ENCODE data around the gene OBSCN. TPM values are rescaled to one million over a fixed set of nuclear protein-coding genes. Genes with fewer than 3 reads are reported as not detected.
"Not testable (repeated sequence)": the region's sequence is repeated elsewhere in the genome, so short reads cannot be mapped to it uniquely, and the experiment has no call there.

OBSCN gene
- total and polyA plus RNA-seq, 2 donors (not counting 1 experiment from before 2014, with no cell fraction given): 10.0 to 63.9 TPM

DNA sequence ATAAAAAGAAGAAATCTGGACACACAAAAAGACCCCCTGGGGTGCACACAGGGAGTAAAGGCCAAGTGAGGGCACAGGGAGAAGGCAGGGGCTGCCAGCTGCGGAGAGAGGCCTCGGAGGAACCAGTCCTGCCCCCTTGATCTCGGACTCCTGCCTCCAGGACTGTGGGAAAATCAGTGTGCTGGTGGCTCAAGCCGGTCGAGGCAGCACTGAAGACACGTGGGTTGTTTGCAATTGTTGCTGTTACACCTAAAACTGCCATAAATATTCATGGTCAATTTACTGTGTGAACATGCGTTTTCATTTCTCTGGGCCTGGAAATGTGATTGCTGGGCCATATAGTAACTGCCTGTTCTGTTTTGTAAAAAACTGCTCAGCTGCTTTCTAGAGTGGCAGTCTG, 23.7 kb upstream of the OBSCN start:
- CTCF ChIA-PET: no interaction called here
- no peak overlapping the region for H3K27ac ChIP-seq (ENCODE audit: low read length in 2 of 2)
- TF ChIP-seq, protein P1, sequence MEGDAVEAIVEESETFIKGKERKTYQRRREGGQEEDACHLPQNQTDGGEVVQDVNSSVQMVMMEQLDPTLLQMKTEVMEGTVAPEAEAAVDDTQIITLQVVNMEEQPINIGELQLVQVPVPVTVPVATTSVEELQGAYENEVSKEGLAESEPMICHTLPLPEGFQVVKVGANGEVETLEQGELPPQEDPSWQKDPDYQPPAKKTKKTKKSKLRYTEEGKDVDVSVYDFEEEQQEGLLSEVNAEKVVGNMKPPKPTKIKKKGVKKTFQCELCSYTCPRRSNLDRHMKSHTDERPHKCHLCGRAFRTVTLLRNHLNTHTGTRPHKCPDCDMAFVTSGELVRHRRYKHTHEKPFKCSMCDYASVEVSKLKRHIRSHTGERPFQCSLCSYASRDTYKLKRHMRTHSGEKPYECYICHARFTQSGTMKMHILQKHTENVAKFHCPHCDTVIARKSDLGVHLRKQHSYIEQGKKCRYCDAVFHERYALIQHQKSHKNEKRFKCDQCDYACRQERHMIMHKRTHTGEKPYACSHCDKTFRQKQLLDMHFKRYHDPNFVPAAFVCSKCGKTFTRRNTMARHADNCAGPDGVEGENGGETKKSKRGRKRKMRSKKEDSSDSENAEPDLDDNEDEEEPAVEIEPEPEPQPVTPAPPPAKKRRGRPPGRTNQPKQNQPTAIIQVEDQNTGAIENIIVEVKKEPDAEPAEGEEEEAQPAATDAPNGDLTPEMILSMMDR (IDR thresholded peaks at IDR 0.05): no peak
- no peak for TF ChIP-seq EZH2 (IDR thresholded peaks at IDR 0.05; ENCODE audit: borderline replicate concordance, insufficient read depth, low read depth, low read length, poor library complexity, severe bottlenecking)
- no peaks in the 10 kb centered on the region for H3K27me3 ChIP-seq (replicated peaks in 1 of 4; ENCODE audit: control extremely low read depth in 1 of 4, control insufficient read depth in 3 of 4, insufficient read depth in 4 of 4, low read length in 3 of 4)
- POLR2A ChIA-PET: no interaction called here
- H3K4me3 ChIP-seq (ENCODE audit: control extremely low read depth in 1 of 5, extremely low read depth in 1 of 5, insufficient read depth in 1 of 5, low read depth in 2 of 5, low read length in 4 of 5): no peak overlapping the region
- ATAC-seq (ENCODE audit: low read depth) (no peak), DNase-seq (no peak)
- Mint-ChIP-seq H3K9me3 (ENCODE audit: insufficient read depth) (no peaks in the 10 kb centered on the region), H3K4me3 (no peak overlapping the region), H3K4me1 (no peaks in the 10 kb centered on the region), H3K27me3 (no peaks in the 10 kb centered on the region), H3K27ac (no peak overlapping the region)
- H3K36me3 ChIP-seq (replicated peaks in 1 of 2; ENCODE audit: control extremely low read depth in 1 of 2, control insufficient read depth in 1 of 2, extremely low read depth in 1 of 2, insufficient read depth in 2 of 2, low read length in 1 of 2): no peaks in the 10 kb centered on the region
- H4K20me1 ChIP-seq (ENCODE audit: control insufficient read depth, insufficient read depth, low read length, poor library complexity, severe bottlenecking): no peaks in the 10 kb centered on the region
- H2AFZ ChIP-seq (ENCODE audit: insufficient read depth, low read depth, low read length, poor library complexity, severe bottlenecking): no peak overlapping the region
- H3K9me3 ChIP-seq (ENCODE audit: control extremely low read depth in 1 of 3, control insufficient read depth in 2 of 3, insufficient read depth in 1 of 3, low read length in 2 of 3): no peaks in the 10 kb centered on the region
- no peaks in the 10 kb centered on the region for H3K79me2 ChIP-seq (ENCODE audit: control insufficient read depth, insufficient read depth, low read length)
- intact Hi-C loops (cut with micrococcal nuclease): no loop called here
- H3K9ac ChIP-seq (ENCODE audit: low read length): no peak overlapping the region
- H3K4me1 ChIP-seq (ENCODE audit: control insufficient read depth in 2 of 2, insufficient read depth in 2 of 2, low read length in 2 of 2): no peaks in the 10 kb centered on the region
- no peak overlapping the region for H3K4me2 ChIP-seq (replicated peaks; ENCODE audit: low read depth, low read length, poor library complexity, severe bottlenecking)
- WGBS (ENCODE audit: insufficient coverage): 100% methylated on average over 6 of the region's 7 CpGs

DNA sequence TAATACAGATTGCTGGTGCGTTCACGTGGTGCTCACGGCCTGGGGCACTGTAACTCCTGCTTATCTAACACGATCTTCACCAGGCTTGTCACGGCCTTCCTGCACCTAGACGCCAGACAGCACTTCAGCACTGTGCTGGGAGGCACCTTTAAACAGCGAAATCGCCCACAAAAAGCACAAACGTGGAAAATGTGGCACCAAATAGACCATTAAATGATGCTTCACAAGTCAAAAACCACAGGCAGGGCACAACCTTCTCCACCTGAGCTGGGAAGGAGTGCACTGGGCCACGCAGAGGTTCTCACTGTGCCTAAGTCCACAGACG, 22.2 kb upstream of the OBSCN start:
- no peak overlapping the region for H3K4me3 ChIP-seq (ENCODE audit: control extremely low read depth in 1 of 5, extremely low read depth in 1 of 5, insufficient read depth in 1 of 5, low read depth in 2 of 5, low read length in 4 of 5)
- no peaks in the 10 kb centered on the region for H4K20me1 ChIP-seq (ENCODE audit: control insufficient read depth, insufficient read depth, low read length, poor library complexity, severe bottlenecking)
- H3K36me3 ChIP-seq (replicated peaks in 1 of 2; ENCODE audit: control extremely low read depth in 1 of 2, control insufficient read depth in 1 of 2, extremely low read depth in 1 of 2, insufficient read depth in 2 of 2, low read length in 1 of 2): no peaks in the 10 kb centered on the region
- ChIA-PET CTCF (no interaction called here), POLR2A (no interaction called here)
- no peak overlapping the region for H2AFZ ChIP-seq (ENCODE audit: insufficient read depth, low read depth, low read length, poor library complexity, severe bottlenecking)
- peaks cover 0 to 3% (median 0%) of the 10 kb centered on the region in 3 donors for H3K9me3 ChIP-seq (ENCODE audit: control extremely low read depth in 1 of 3, control insufficient read depth in 2 of 3, insufficient read depth in 1 of 3, low read length in 2 of 3)
- no peak overlapping the region for H3K27ac ChIP-seq (ENCODE audit: low read length in 2 of 2)
- 94% methylated on average over 10 of the region's 11 CpGs for WGBS (ENCODE audit: insufficient coverage)
- Mint-ChIP-seq H3K27me3 (no peaks in the 10 kb centered on the region), H3K4me1 (no peaks in the 10 kb centered on the region), H3K9me3 (ENCODE audit: insufficient read depth) (no peaks in the 10 kb centered on the region), H3K27ac (no peak overlapping the region), H3K4me3 (no peak overlapping the region)
- H3K4me2 ChIP-seq (replicated peaks; ENCODE audit: low read depth, low read length, poor library complexity, severe bottlenecking): no peak overlapping the region
- H3K79me2 ChIP-seq (ENCODE audit: control insufficient read depth, insufficient read depth, low read length): no peaks in the 10 kb centered on the region
- DNase-seq (no peak), ATAC-seq (ENCODE audit: low read depth) (no peak)
- intact Hi-C loops (cut with micrococcal nuclease): no loop called here
- TF ChIP-seq EZH2 (IDR thresholded peaks at IDR 0.05; ENCODE audit: borderline replicate concordance, insufficient read depth, low read depth, low read length, poor library complexity, severe bottlenecking): no peak
- TF ChIP-seq, protein P1 (IDR thresholded peaks at IDR 0.05): no peak
- H3K4me1 ChIP-seq (ENCODE audit: control insufficient read depth in 2 of 2, insufficient read depth in 2 of 2, low read length in 2 of 2): no peaks in the 10 kb centered on the region
- H3K27me3 ChIP-seq (replicated peaks in 1 of 4; ENCODE audit: control extremely low read depth in 1 of 4, control insufficient read depth in 3 of 4, insufficient read depth in 4 of 4, low read length in 3 of 4): no peaks in the 10 kb centered on the region
- no peak overlapping the region for H3K9ac ChIP-seq (ENCODE audit: low read length)

DNA sequence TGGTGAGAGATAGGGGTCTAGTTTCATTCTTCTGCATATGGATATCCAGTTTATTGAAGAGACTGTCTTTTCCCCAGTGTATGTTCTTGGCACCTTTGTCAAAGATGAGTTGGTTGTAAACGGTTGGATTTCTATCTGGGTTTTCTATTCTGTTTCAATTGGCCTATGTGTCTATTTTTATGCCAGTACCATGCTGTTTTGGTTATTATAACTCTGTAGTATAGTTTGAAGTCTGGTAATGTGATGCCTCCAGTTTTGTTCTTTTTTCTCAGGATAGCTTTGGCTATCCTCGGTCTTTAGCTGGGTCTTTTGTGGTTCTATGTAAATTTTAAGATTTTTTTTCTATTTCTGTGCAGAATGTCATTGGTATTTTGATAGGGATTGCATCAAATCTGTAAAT, 19.6 kb upstream of the OBSCN start:
- H3K27me3 Mint-ChIP-seq; H3K4me1 Mint-ChIP-seq; ATAC-seq (ENCODE audit: low read depth); H4K20me1 ChIP-seq (ENCODE audit: control insufficient read depth, insufficient read depth, low read length, poor library complexity, severe bottlenecking); H3K9ac ChIP-seq (ENCODE audit: low read length); H3K9me3 ChIP-seq (ENCODE audit: control extremely low read depth in 1 of 3, control insufficient read depth in 2 of 3, insufficient read depth in 1 of 3, low read length in 2 of 3); DNase-seq; H3K27ac ChIP-seq (ENCODE audit: low read length in 2 of 2); H3K4me2 ChIP-seq (replicated peaks; ENCODE audit: low read depth, low read length, poor library complexity, severe bottlenecking); intact Hi-C loops (cut with micrococcal nuclease); CTCF ChIA-PET; H3K79me2 ChIP-seq (ENCODE audit: control insufficient read depth, insufficient read depth, low read length); POLR2A ChIA-PET; H2AFZ ChIP-seq (ENCODE audit: insufficient read depth, low read depth, low read length, poor library complexity, severe bottlenecking); H3K4me1 ChIP-seq (ENCODE audit: control insufficient read depth in 2 of 2, insufficient read depth in 2 of 2, low read length in 2 of 2); H3K4me3 Mint-ChIP-seq; H3K9me3 Mint-ChIP-seq (ENCODE audit: insufficient read depth); H3K27ac Mint-ChIP-seq; H3K27me3 ChIP-seq (replicated peaks in 1 of 4; ENCODE audit: control extremely low read depth in 1 of 4, control insufficient read depth in 3 of 4, insufficient read depth in 4 of 4, low read length in 3 of 4); H3K36me3 ChIP-seq (replicated peaks in 1 of 2; ENCODE audit: control extremely low read depth in 1 of 2, control insufficient read depth in 1 of 2, extremely low read depth in 1 of 2, insufficient read depth in 2 of 2, low read length in 1 of 2); H3K4me3 ChIP-seq (ENCODE audit: control extremely low read depth in 1 of 5, extremely low read depth in 1 of 5, insufficient read depth in 1 of 5, low read depth in 2 of 5, low read length in 4 of 5): not testable (repeated sequence)
- 83% methylated on average over 1 of the region's 2 CpGs for WGBS (ENCODE audit: insufficient coverage)
